Body of pancreas (tissue), 4 donors: ENCODE measurements around the gene PARP3.

Experiments
- POLR2A ChIP-seq, 3 donors: fragments of 450-650 bp; IDR thresholded peaks; one replicate each; pipeline ENCODE4 v1.6.1; 2016; ENCODE audit warnings: antibody characterized with exemption in 3 of 3, mild to moderate bottlenecking in 2 of 3
- TF ChIP-seq, protein P1 (sequence below), 7 experiments: fragments of 450-650 bp in 4 of 7; fragments of 200-600 bp in 3 of 7; sonication (generic) in 3 of 7; IDR thresholded peaks; one replicate each; pipeline ENCODE4 v1.5.1; 2016 to 2019; ENCODE audit warnings: antibody characterized with exemption in 7 of 7

DNA sequence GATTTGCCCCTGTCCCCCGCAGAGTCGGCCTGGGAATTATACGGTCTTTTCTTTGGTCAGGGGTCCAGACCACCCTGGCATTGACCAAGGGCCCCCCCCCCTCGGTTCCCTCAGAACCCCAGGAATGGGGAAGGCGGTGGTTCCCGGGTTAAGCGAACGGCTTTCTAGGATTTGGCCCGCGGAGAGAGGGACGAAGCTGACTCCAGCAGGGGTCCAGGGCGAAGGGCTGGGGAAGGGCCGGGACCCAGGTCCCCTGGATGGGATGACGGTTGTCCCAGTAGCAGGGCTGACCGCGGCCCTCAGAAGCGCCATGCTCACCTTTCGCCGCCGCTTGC, 733 bp upstream of the PARP3 start:
- TF ChIP-seq, protein P1, sequence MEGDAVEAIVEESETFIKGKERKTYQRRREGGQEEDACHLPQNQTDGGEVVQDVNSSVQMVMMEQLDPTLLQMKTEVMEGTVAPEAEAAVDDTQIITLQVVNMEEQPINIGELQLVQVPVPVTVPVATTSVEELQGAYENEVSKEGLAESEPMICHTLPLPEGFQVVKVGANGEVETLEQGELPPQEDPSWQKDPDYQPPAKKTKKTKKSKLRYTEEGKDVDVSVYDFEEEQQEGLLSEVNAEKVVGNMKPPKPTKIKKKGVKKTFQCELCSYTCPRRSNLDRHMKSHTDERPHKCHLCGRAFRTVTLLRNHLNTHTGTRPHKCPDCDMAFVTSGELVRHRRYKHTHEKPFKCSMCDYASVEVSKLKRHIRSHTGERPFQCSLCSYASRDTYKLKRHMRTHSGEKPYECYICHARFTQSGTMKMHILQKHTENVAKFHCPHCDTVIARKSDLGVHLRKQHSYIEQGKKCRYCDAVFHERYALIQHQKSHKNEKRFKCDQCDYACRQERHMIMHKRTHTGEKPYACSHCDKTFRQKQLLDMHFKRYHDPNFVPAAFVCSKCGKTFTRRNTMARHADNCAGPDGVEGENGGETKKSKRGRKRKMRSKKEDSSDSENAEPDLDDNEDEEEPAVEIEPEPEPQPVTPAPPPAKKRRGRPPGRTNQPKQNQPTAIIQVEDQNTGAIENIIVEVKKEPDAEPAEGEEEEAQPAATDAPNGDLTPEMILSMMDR (IDR thresholded peaks at IDR 0.05), result no peak
- TF ChIP-seq POLR2A (IDR thresholded peaks at IDR 0.05), result peak in 1 of 3 donors; percentile 29
